Activated T-cell treated with anti-CD3 and anti-CD28 coated beads, Interleukin-2, amount 50 U/mL, for 48 hours (primary cell): ENCODE results near the gene CYSTM1.
"Not testable (repeated sequence)": the region's sequence is repeated elsewhere in the genome, so short reads cannot be mapped to it uniquely, and the experiment has no call there.

Source experiments
- DNase-seq, 2 experiments: peaks; one replicate each; pipeline ENCODE4 v3.0.0-alpha.2; 2020

Gene CYSTM1

GRCh38 chr5:140178482-140179116, 3.6 kb downstream of the CYSTM1 start:
- DNase-seq, result no peak

- no peak for DNase-seq
Measured at GRCh38 chr5:140181002-140181483, 6.1 kb downstream of the CYSTM1 start.

GRCh38 chr5:140181525-140181924, 6.5 kb downstream of the CYSTM1 start:
- no peak for DNase-seq

GRCh38 chr5:140182075-140182711, 7.2 kb downstream of the CYSTM1 start:
- no peak for DNase-seq

GRCh38 chr5:140182803-140183367, 7.9 kb downstream of the CYSTM1 start:
- no peak for DNase-seq

GRCh38 chr5:140185409-140185808, 10.4 kb downstream of the CYSTM1 start:
- no peak for DNase-seq

- no peak for DNase-seq
Measured at GRCh38 chr5:140186267-140186671, 11.3 kb downstream of the CYSTM1 start.

- DNase-seq, result no peak
Measured at GRCh38 chr5:140189253-140189652, 14.3 kb downstream of the CYSTM1 start.

- no peak for DNase-seq
Measured at GRCh38 chr5:140189977-140190871, 15.2 kb downstream of the CYSTM1 start.

- no peak for DNase-seq
Measured at GRCh38 chr5:140190872-140191218, 15.9 kb downstream of the CYSTM1 start.

- no peak for DNase-seq
Measured at GRCh38 chr5:140192715-140193430, 17.9 kb downstream of the CYSTM1 start.

GRCh38 chr5:140194662-140195061, 19.7 kb downstream of the CYSTM1 start:
- DNase-seq, result no peak

GRCh38 chr5:140196115-140196814, 21.3 kb downstream of the CYSTM1 start:
- DNase-seq, result no peak

- no peak for DNase-seq
Measured at GRCh38 chr5:140197023-140197422, 22.0 kb downstream of the CYSTM1 start.

GRCh38 chr5:140198915-140199314, 23.9 kb downstream of the CYSTM1 start:
- not testable (repeated sequence) for DNase-seq

GRCh38 chr5:140202078-140202477, 27.1 kb downstream of the CYSTM1 start:
- no peak for DNase-seq

- DNase-seq, result no peak
Measured at GRCh38 chr5:140202610-140203009, 27.6 kb downstream of the CYSTM1 start.

GRCh38 chr5:140205216-140205615, 30.2 kb downstream of the CYSTM1 start:
- DNase-seq, result no peak

- DNase-seq, result no peak
Measured at GRCh38 chr5:140205952-140206351, 31.0 kb downstream of the CYSTM1 start.

- DNase-seq, result no peak
Measured at GRCh38 chr5:140207250-140207964, 32.4 kb downstream of the CYSTM1 start.

- no peak for DNase-seq
Measured at GRCh38 chr5:140208065-140208464, 33.1 kb downstream of the CYSTM1 start.
